ENCODE measurements around the gene MOB3A.

GRCh38 chr19:2070436-2070827, 25.7 kb downstream of the MOB3A start:
- TF ChIP-seq CTCF (conservative IDR thresholded peaks at IDR 0.05; ENCODE audit: low read length), result no peak
- TF ChIP-seq EZH2phosphoT487 (IDR thresholded peaks at IDR 0.05; ENCODE audit: borderline replicate concordance), result no peak

Data from Loucy (cell line).